A549 (cell line): Measurements from ENCODE around the gene PKD1. TPM values are rescaled to one million over a fixed set of nuclear protein-coding genes. Genes with fewer than 3 reads are reported as not detected.

Experiments used
- ATAC-seq, 2 experiments: fragments of 200-7000 bp in 1 of 2; fragments of >200 bp in 1 of 2; cut with Nextera tagmentation in 1 of 2; cut with Tn5 transposase in 1 of 2; 3 replicates each; pipeline versions ENCODE4 v1.8.0 to v1.9.1; 2018 to 2020; ENCODE audit warnings: mild to moderate bottlenecking in 1 of 2, moderate library complexity in 1 of 2
- CTCF ChIA-PET: fragments of 300-600 bp; sonication (Branson Sonifier 250); formaldehyde crosslinking; extraction: SDS; loops from one replicate; lab custom pipeline; 2021; ENCODE audit warnings: antibody characterized with exemption, inconsistent platforms; lab: Yijun Ruan, JAX
- POLR2A ChIA-PET: fragments of 350-600 bp; formaldehyde crosslinking; extraction: SDS; loops from one replicate; lab custom pipeline; 2021; ENCODE audit warnings: antibody characterized with exemption, inconsistent platforms; lab: Yijun Ruan, JAX
- DNase-seq, 2 experiments: peaks; one replicate each; pipeline versions ENCODE4 v3.0.0 to v3.0.0-alpha.2; 2011 to 2016; ENCODE audit warnings: low read depth in 1 of 2, low spot score in 1 of 2
- FAIRE-seq: peaks from 2 replicates; lab custom pipeline; 2011; peaks lifted over from hg19 to GRCh38; lab: Jason Lieb, UNC
- H3K27ac ChIP-seq, 2 experiments: fragments of >200 bp; sonication (Bioruptor Twin); formaldehyde crosslinking; 3 replicates each; pipeline ENCODE4 v1.5.1; 2016 to 2017
- H3K4me1 ChIP-seq: fragments of >200 bp; sonication (Bioruptor Twin); formaldehyde crosslinking; 3 replicates; pipeline ENCODE4 v1.6.1; 2016
- H3K4me2 ChIP-seq: fragments of >200 bp; sonication (Bioruptor Twin); formaldehyde crosslinking; 3 replicates; pipeline ENCODE4 v1.6.1; 2016
- H3K4me3 ChIP-seq: fragments of >200 bp; sonication (Bioruptor Twin); formaldehyde crosslinking; 3 replicates; pipeline ENCODE4 v1.5.1; 2016
- H3K9me3 ChIP-seq: fragments of >200 bp; sonication (Bioruptor Twin); formaldehyde crosslinking; 3 replicates; pipeline ENCODE4 v1.6.1; 2016
- CBX8 ChIP-seq: fragments of 200-600 bp; sonication (generic); IDR thresholded peaks from 2 replicates; pipeline ENCODE4 v1.6.1; 2016
- EHF ChIP-seq: fragments of 250-450 bp; sonication (Bioruptor Pico); IDR thresholded peaks from 2 replicates; pipeline ENCODE4 v1.5.0; 2020; ENCODE audit warnings: mild to moderate bottlenecking
- EHMT2 ChIP-seq: fragments of 200-600 bp; sonication (generic); IDR thresholded peaks from 2 replicates; pipeline ENCODE4 v1.6.1; 2016; ENCODE audit warnings: antibody characterized with exemption, low read depth, mild to moderate bottlenecking, moderate library complexity
- EP300 ChIP-seq, 2 experiments: fragments of >200 bp; sonication (Bioruptor Twin); formaldehyde crosslinking; IDR thresholded peaks; 2 replicates in 1 of 2; 3 replicates in 1 of 2; pipeline ENCODE4 v1.6.1; 2016 to 2017
- ESRRA ChIP-seq: fragments of 150-350 bp; IDR thresholded peaks from 2 replicates; pipeline ENCODE4 v1.6.1; 2014; ENCODE audit warnings: mild to moderate bottlenecking, low read length, borderline replicate concordance
- GATA3 ChIP-seq: IDR thresholded peaks from 2 replicates; pipeline ENCODE4 v1.6.1; 2012; ENCODE audit warnings: borderline replicate concordance
- HOXB5 ChIP-seq: fragments of 250-450 bp; sonication (Bioruptor Pico); IDR thresholded peaks from 2 replicates; pipeline ENCODE4 v1.5.0; 2020; ENCODE audit warnings: mild to moderate bottlenecking, moderate library complexity
- KDM5A ChIP-seq: fragments of 200-600 bp; sonication (generic); IDR thresholded peaks from 2 replicates; pipeline ENCODE4 v1.6.1; 2016; ENCODE audit warnings: antibody characterized with exemption, mild to moderate bottlenecking
- MYC ChIP-seq: IDR thresholded peaks from 2 replicates; pipeline ENCODE4 v1.6.1; 2012; ENCODE audit warnings: mild to moderate bottlenecking, inconsistent platforms, low read length, improper control_type of control experiment, borderline replicate concordance
- NR3C1 ChIP-seq: fragments of >200 bp; sonication (Bioruptor Twin); formaldehyde crosslinking; IDR thresholded peaks from 3 replicates; pipeline ENCODE4 v1.6.1; 2017
- PHF8 ChIP-seq: fragments of 200-600 bp; sonication (generic); IDR thresholded peaks from 2 replicates; pipeline ENCODE4 v1.6.1; 2016; ENCODE audit warnings: low read depth, mild to moderate bottlenecking, antibody characterized with exemption, moderate library complexity, borderline replicate concordance
- POLR2A ChIP-seq: IDR thresholded peaks from 2 replicates; pipeline ENCODE4 v1.6.1; 2012; ENCODE audit warnings: mild to moderate bottlenecking, low read length
- POLR2AphosphoS2 ChIP-seq: conservative IDR thresholded peaks from 2 replicates; pipeline ENCODE4 v1.6.1; 2012; ENCODE audit warnings: low read length, improper control_type of control experiment, inconsistent platforms
- RAD21 ChIP-seq, 2 experiments: fragments of >200 bp in 1 of 2; sonication (Bioruptor Twin) in 1 of 2; formaldehyde crosslinking in 1 of 2; IDR thresholded peaks in 1 of 2; conservative IDR thresholded peaks in 1 of 2; 2 replicates in 1 of 2; 3 replicates in 1 of 2; pipeline ENCODE4 v1.6.1; 2012 to 2018; ENCODE audit warnings: inconsistent platforms in 1 of 2
- RCOR1 ChIP-seq: fragments of 150-350 bp; IDR thresholded peaks from 2 replicates; pipeline ENCODE4 v1.6.1; 2014; ENCODE audit warnings: antibody characterized with exemption, low read length, low read depth
- RNF2 ChIP-seq: fragments of 200-600 bp; sonication (generic); IDR thresholded peaks from 2 replicates; pipeline ENCODE4 v1.6.1; 2016; ENCODE audit warnings: low read depth, mild to moderate bottlenecking, antibody characterized with exemption, moderate library complexity, borderline replicate concordance
- TFCP2L1 ChIP-seq: fragments of 250-450 bp; sonication (Bioruptor Pico); IDR thresholded peaks from 2 replicates; pipeline ENCODE4 v1.5.0; 2021; ENCODE audit warnings: mild to moderate bottlenecking
- TP53 ChIP-seq: fragments of 250-450 bp; sonication (Bioruptor Pico); IDR thresholded peaks from 2 replicates; pipeline ENCODE4 v1.5.0; 2021; ENCODE audit warnings: mild to moderate bottlenecking, moderate library complexity
- ZFP36 ChIP-seq: fragments of 450-650 bp; IDR thresholded peaks from 2 replicates; pipeline ENCODE4 v1.6.1; 2014; ENCODE audit warnings: borderline replicate concordance; ENCODE audit not compliant: partially characterized antibody
- ZNF302 ChIP-seq: fragments of 250-450 bp; sonication (Bioruptor Pico); IDR thresholded peaks from 2 replicates; pipeline ENCODE4 v1.9.0; 2021; ENCODE audit warnings: inconsistent platforms, mild to moderate bottlenecking, moderate library complexity
- WGBS: methylation state at CpG from one replicate; pipeline ENCODE4 v1.1.6; 2017; ENCODE audit errors: missing lambda C conversion rate; 5-methylcytosine and 5-hydroxymethylcytosine counted together
- polyA plus RNA-seq, 4 experiments: library from polyadenylated mRNA; depleted of rRNA in 3 of 4; stranded (reverse); fragments of >200 nt; fragmentation: RNase III in 1 of 4; extraction: RNeasy Plus Mini Kit Qiagen cat#74134 plus additional on column Dnase treatment in 1 of 4; gene quantifications; 2 replicates in 3 of 4; 3 replicates in 1 of 4; pipeline ENCODE4 v1.2.3, GENCODE V29; 2011 to 2017
- TF ChIP-seq, protein P1 (sequence below): IDR thresholded peaks from 2 replicates; pipeline ENCODE4 v1.6.1; 2012; ENCODE audit warnings: low read depth, borderline replicate concordance
- TF ChIP-seq, protein P2 (sequence below): IDR thresholded peaks from 2 replicates; pipeline ENCODE4 v1.6.1; 2012

The PKD1 gene
- polyA plus RNA-seq, 2 of the 4 experiments (the other 2 are of a cell fraction) = 11.5 to 39.2 TPM

DNA sequence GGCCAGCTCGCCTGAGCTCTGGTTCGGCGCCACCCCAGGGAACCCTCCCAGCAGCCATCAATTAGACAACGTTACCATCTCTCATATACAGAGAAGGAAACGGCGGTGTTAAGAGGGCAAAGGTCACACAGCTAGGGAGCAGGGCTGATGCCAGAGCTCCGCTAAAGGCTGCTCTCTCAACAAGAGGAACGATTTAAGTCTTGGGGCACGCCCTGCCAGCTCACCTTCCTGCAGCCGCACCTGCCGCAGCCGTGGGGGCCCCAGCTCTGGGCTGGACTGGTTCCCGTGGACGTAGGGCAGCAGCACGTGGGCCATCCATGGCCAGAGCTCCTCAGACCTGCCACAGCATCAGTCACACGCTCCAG lies 43.5 kb downstream of the PKD1 start:
- 87% methylated on average over 16 of the region's 16 CpGs for WGBS
- ChIA-PET CTCF (interaction anchor here (1.0 to 4.8 kb wide), 5 partner anchors 17 to 88 kb away, joined by 3 to 20 read pairs (median 8); no protein-coding TSS in a partner anchor), POLR2A (interaction anchor here (0.8 kb wide), 1 partner anchor 63 kb away, joined by 3 read pairs; the partner anchor contains the start of gene TRAF7)
- FAIRE-seq (no peak), ATAC-seq (no peak), DNase-seq (no peak)
- Histone ChIP-seq H3K4me3 (no peak overlapping the region), H3K4me2 (no peak overlapping the region), H3K27ac (no peak overlapping the region), H3K9me3 (no peaks in the 10 kb centered on the region), H3K4me1 (no peaks in the 10 kb centered on the region)
- TF ChIP-seq TFCP2L1 (no peak), MYC (no peak), ZFP36 (no peak), RNF2 (no peak), RCOR1 (no peak), PHF8 (no peak), RAD21 (conservative IDR thresholded peaks at IDR 0.05 in 1 of 2, IDR thresholded peaks at IDR 0.05 in 1 of 2) (no peak), HOXB5 (no peak), ESRRA (no peak), EHF (CRISPR knock-in tag) (no peak), GATA3 (no peak), EHMT2 (no peak), POLR2AphosphoS2 (no peak), TP53 (CRISPR knock-in tag) (no peak), CBX8 (no peak)
- TF ChIP-seq, protein P1, sequence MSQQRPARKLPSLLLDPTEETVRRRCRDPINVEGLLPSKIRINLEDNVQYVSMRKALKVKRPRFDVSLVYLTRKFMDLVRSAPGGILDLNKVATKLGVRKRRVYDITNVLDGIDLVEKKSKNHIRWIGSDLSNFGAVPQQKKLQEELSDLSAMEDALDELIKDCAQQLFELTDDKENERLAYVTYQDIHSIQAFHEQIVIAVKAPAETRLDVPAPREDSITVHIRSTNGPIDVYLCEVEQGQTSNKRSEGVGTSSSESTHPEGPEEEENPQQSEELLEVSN = no peak

DNA sequence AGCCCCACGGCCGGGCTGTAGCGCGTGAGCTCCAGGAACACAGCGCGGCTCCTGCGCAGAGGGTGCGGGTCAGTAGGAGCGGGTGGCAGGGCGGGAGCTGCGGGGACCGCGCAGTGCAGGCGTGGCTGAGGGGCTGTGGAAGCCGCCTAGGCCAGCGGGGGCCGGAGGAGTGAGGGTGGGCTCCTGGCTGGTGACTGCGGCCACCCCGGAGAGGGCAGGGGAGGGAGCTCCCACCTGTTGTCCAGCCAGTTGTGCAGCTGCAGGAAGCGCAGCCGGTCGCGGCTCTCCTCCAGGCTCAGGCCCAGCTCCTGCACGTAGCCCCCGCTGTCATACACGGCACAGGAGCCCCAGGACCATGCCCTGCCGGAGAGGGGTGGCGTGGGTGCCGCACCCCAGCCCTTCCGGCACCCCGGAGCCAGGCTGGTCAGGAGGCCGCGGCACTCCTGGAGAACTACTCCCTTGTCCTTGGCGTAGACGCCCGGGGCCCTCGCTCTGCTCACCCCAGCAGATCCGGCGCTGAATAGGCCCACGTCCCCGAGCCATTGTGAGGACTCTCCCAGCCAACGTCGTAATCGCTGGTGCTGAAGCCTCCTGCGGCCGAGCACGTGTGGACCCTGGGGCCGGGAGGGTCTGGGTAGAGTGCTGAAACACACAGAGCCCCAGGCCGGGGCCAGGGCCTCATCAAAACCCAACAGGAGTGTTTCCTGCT lies 44.0 kb downstream of the PKD1 start:
- H3K4me2 ChIP-seq = no peak overlapping the region
- POLR2A ChIA-PET = interaction anchor here (0.8 kb wide), 1 partner anchor 64 kb away, joined by 3 read pairs; the partner anchor contains the start of gene TRAF7
- FAIRE-seq = no peak

More for the DNA sequence above, 44.0 kb downstream of the PKD1 start:
- H3K4me1 ChIP-seq = no peaks in the 10 kb centered on the region
- H3K27ac ChIP-seq = no peak overlapping the region; a peak in 1 of 6 replicates
- CTCF ChIA-PET = interaction anchor here (1.0 to 4.8 kb wide), 5 partner anchors 14 to 88 kb away, joined by 3 to 22 read pairs (median 16); no protein-coding TSS in a partner anchor
- no peak overlapping the region for H3K4me3 ChIP-seq
- DNase-seq = no peak
- no peak for ATAC-seq
- 96% methylated on average over 37 of the region's 49 CpGs for WGBS
- TF ChIP-seq TP53 (CRISPR knock-in tag) (no peak), RCOR1 (no peak), ESRRA (no peak), NR3C1 (no peak), ZNF302 (CRISPR knock-in tag) (no peak), PHF8 (no peak), KDM5A (no peak), POLR2A (no peak), EP300 (IDR thresholded peaks at IDR 0.05) (no peak), ZFP36 (no peak)
- TF ChIP-seq, protein P2, sequence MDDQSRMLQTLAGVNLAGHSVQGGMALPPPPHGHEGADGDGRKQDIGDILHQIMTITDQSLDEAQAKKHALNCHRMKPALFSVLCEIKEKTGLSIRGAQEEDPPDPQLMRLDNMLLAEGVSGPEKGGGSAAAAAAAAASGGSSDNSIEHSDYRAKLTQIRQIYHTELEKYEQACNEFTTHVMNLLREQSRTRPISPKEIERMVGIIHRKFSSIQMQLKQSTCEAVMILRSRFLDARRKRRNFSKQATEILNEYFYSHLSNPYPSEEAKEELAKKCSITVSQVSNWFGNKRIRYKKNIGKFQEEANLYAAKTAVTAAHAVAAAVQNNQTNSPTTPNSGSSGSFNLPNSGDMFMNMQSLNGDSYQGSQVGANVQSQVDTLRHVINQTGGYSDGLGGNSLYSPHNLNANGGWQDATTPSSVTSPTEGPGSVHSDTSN = no peak
- no peaks in the 10 kb centered on the region for H3K9me3 ChIP-seq
